Ascending aorta (tissue), 2 donors: ENCODE measurements around the gene UBE3A. TPM values are rescaled to one million over a fixed set of nuclear protein-coding genes. Genes with fewer than 3 reads are reported as not detected.

Source experiments
- DNase-seq, 2 donors: peaks; one replicate each; pipeline ENCODE4 v3.0.0-alpha.2; 2019; ENCODE audit warnings: low spot score in 2 of 2
- H3K27ac ChIP-seq, 2 donors: fragments of 200-600 bp; sonication (generic); one replicate each; pipeline ENCODE4 v1.5.1; 2016 to 2017; ENCODE audit warnings: mild to moderate bottlenecking in 1 of 2
- H3K27me3 ChIP-seq: fragments of 200-600 bp; sonication (generic); one replicate; pipeline ENCODE4 v1.5.1; 2017
- H3K36me3 ChIP-seq, 2 donors: fragments of 200-600 bp; sonication (generic); one replicate each; pipeline ENCODE4 v1.5.1; 2016
- H3K4me1 ChIP-seq, 2 donors: fragments of 200-600 bp; sonication (generic); one replicate each; pipeline ENCODE4 v1.5.1; 2016 to 2017; ENCODE audit warnings: mild to moderate bottlenecking in 1 of 2
- H3K4me3 ChIP-seq, 2 donors: fragments of 200-600 bp; sonication (generic); one replicate each; pipeline ENCODE4 v1.5.1; 2016 to 2017; ENCODE audit warnings: mild to moderate bottlenecking in 1 of 2
- H3K9me3 ChIP-seq, 2 donors: fragments of 200-600 bp; sonication (generic); one replicate each; pipeline ENCODE4 v1.5.1; 2016
- intact Hi-C: fragments of 100-400 bp; cut with DNase I; formaldehyde crosslinking; loops from one replicate; pipeline ENCODE4 v1.15.1; 2023
- total RNA-seq: library from RNA; depleted of rRNA; stranded (reverse); fragments of >200 nt; gene quantifications from one replicate; pipeline ENCODE4 v1.1.0, GENCODE V29; 2016
- TF ChIP-seq, protein P1 (sequence below), 3 experiments: fragments of 200-600 bp in 2 of 3; fragments of 450-650 bp in 1 of 3; sonication (generic) in 2 of 3; IDR thresholded peaks; one replicate each; pipeline ENCODE4 v1.5.1; 2016 to 2019; ENCODE audit warnings: antibody characterized with exemption in 3 of 3, mild to moderate bottlenecking in 1 of 3, moderate library complexity in 1 of 3

UBE3A gene
- total RNA-seq, 1 donor from 2014 or later, result 34.1 TPM

GRCh38 chr15:25477816-25478215 lies 39.0 kb upstream of the UBE3A start:
- TF ChIP-seq, protein P1, sequence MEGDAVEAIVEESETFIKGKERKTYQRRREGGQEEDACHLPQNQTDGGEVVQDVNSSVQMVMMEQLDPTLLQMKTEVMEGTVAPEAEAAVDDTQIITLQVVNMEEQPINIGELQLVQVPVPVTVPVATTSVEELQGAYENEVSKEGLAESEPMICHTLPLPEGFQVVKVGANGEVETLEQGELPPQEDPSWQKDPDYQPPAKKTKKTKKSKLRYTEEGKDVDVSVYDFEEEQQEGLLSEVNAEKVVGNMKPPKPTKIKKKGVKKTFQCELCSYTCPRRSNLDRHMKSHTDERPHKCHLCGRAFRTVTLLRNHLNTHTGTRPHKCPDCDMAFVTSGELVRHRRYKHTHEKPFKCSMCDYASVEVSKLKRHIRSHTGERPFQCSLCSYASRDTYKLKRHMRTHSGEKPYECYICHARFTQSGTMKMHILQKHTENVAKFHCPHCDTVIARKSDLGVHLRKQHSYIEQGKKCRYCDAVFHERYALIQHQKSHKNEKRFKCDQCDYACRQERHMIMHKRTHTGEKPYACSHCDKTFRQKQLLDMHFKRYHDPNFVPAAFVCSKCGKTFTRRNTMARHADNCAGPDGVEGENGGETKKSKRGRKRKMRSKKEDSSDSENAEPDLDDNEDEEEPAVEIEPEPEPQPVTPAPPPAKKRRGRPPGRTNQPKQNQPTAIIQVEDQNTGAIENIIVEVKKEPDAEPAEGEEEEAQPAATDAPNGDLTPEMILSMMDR (IDR thresholded peaks at IDR 0.05), result no peak
- Histone ChIP-seq H3K36me3 (no peaks in the 10 kb centered on the region), H3K4me3 (no peak overlapping the region), H3K27ac (no peak overlapping the region), H3K4me1 (peaks cover 0 to 16% of the 10 kb centered on the region in 2 donors), H3K9me3 (no peaks in the 10 kb centered on the region), H3K27me3 (no peaks in the 10 kb centered on the region)
- no peak for DNase-seq
- intact Hi-C loops, result no loop called here

- TF ChIP-seq, protein P1 (IDR thresholded peaks at IDR 0.05), result no peak
- no peak overlapping the region for H3K27ac ChIP-seq
- no peaks in the 10 kb centered on the region for H3K27me3 ChIP-seq
- intact Hi-C loops, result no loop called here
- H3K4me3 ChIP-seq, result no peak overlapping the region
- H3K36me3 ChIP-seq, result no peaks in the 10 kb centered on the region
- no peaks in the 10 kb centered on the region for H3K9me3 ChIP-seq
- DNase-seq, result no peak
- H3K4me1 ChIP-seq, result peaks cover 0 to 1% of the 10 kb centered on the region in 2 donors
These were observed 35.4 kb upstream of the UBE3A start for GRCh38 chr15:25474251-25474650.

DNA sequence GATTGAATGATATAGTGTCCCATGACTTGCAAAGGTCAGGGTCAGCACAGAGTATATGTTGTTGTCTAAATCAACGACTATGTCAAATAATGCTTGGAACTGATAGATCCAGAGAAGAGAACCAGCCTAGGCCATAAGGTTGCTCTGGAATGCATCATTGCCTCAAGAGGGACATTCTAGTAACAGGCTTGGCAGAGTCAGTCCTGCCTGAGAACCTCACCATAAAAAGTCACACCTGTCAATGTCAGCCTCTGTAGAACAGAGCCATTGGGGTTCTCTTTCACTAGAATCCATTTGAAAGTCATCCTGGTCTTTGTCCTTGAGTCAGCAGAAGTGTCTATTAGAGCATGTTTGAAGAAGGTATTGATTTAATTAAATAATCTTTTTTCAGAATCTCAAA lies 31.4 kb upstream of the UBE3A start:
- TF ChIP-seq, protein P1 (IDR thresholded peaks at IDR 0.05), result no peak
- Histone ChIP-seq H3K27me3 (no peaks in the 10 kb centered on the region), H3K36me3 (no peaks in the 10 kb centered on the region), H3K4me1 (no peaks in the 10 kb centered on the region), H3K4me3 (no peak overlapping the region), H3K27ac (no peak overlapping the region), H3K9me3 (no peaks in the 10 kb centered on the region)
- no peak for DNase-seq
- intact Hi-C loops, result no loop called here

GRCh38 chr15:25469377-25469776 lies 30.6 kb upstream of the UBE3A start:
- H3K36me3 ChIP-seq, result no peaks in the 10 kb centered on the region
- H3K27me3 ChIP-seq, result no peaks in the 10 kb centered on the region
- no peaks in the 10 kb centered on the region for H3K4me1 ChIP-seq
- intact Hi-C loops, result no loop called here
- no peak overlapping the region for H3K4me3 ChIP-seq
- H3K27ac ChIP-seq, result no peak overlapping the region
- TF ChIP-seq, protein P1 (IDR thresholded peaks at IDR 0.05), result no peak
- no peaks in the 10 kb centered on the region for H3K9me3 ChIP-seq
- DNase-seq, result no peak

GRCh38 chr15:25468611-25469010 lies 29.8 kb upstream of the UBE3A start:
- H3K9me3 ChIP-seq, result no peaks in the 10 kb centered on the region
- intact Hi-C loops, result no loop called here
- no peaks in the 10 kb centered on the region for H3K4me1 ChIP-seq
- H3K4me3 ChIP-seq, result no peak overlapping the region
- TF ChIP-seq, protein P1 (IDR thresholded peaks at IDR 0.05), result no peak
- no peak overlapping the region for H3K27ac ChIP-seq
- DNase-seq, result no peak
- H3K27me3 ChIP-seq, result no peaks in the 10 kb centered on the region
- H3K36me3 ChIP-seq, result no peaks in the 10 kb centered on the region

DNA sequence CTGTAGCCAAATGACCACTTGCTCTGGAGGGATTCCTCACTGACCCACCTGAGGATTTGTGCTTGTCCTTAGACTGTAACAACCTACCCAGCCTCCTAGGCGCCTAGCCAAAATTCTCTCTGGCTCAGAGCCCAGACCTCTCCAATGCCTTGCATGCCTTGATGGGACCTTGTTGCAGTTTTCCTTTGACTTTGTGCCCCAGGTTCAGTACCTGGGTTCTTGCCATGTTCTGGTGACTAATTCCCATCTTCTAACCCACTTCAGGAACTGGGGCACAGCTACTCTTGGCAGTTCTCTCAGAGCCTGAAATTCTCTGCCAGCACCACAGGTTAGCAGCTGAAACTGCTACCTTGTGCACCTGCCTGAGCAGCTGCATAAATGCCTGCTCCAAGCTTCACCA lies 27.0 kb upstream of the UBE3A start:
- H3K27me3 ChIP-seq, result no peaks in the 10 kb centered on the region
- no peaks in the 10 kb centered on the region for H3K36me3 ChIP-seq
- TF ChIP-seq, protein P1 (IDR thresholded peaks at IDR 0.05), result no peak
- H3K4me3 ChIP-seq, result no peak overlapping the region
- no peaks in the 10 kb centered on the region for H3K4me1 ChIP-seq
- DNase-seq, result no peak
- intact Hi-C loops, result no loop called here
- H3K9me3 ChIP-seq, result no peaks in the 10 kb centered on the region
- H3K27ac ChIP-seq, result no peak overlapping the region
